Activated CD8-positive, alpha-beta T cell treated with anti-CD3 and anti-CD28 coated beads, Interleukin-2, amount 10 ng/mL, durations not matched to agents 7 days and 5 days (primary cell): ENCODE measurements around the gene NMNAT2. TPM values are rescaled to one million over a fixed set of nuclear protein-coding genes. Genes with fewer than 3 reads are reported as not detected.

Source experiments
- ATAC-seq: fragments of 150-1000 bp; cut with Tn5 transposase; one replicate; pipeline ENCODE4 v1.10.0; 2021; ENCODE audit warnings: moderate library complexity
- CTCF ChIA-PET: fragments of 350-600 bp; sonication (Branson Sonifier 250); formaldehyde crosslinking; loops from one replicate; lab custom pipeline; 2021; ENCODE audit warnings: antibody characterized with exemption; lab: Charles Lee
- POLR2A ChIA-PET: fragments of 350-600 bp; sonication (Branson Sonifier 250); formaldehyde crosslinking; loops from one replicate; lab custom pipeline; 2021; ENCODE audit warnings: antibody characterized with exemption; lab: Charles Lee
- DNase-seq: peaks from one replicate; pipeline ENCODE4 v3.0.0-alpha.2; 2020
- H3K27ac Mint-ChIP-seq: one replicate; pipeline ENCODE4 v1.8.0; 2021; ENCODE audit warnings: mild to moderate bottlenecking, mixed read lengths
- H3K27me3 Mint-ChIP-seq: one replicate; pipeline ENCODE4 v1.8.0; 2021; ENCODE audit warnings: low read depth, mixed read lengths
- H3K36me3 Mint-ChIP-seq: one replicate; pipeline ENCODE4 v1.8.0; 2021; ENCODE audit warnings: low read depth, mixed read lengths
- H3K4me1 Mint-ChIP-seq: one replicate; pipeline ENCODE4 v1.8.0; 2021; ENCODE audit warnings: low read depth, mixed read lengths
- H3K4me3 Mint-ChIP-seq: one replicate; pipeline ENCODE4 v1.8.0; 2021; ENCODE audit warnings: mild to moderate bottlenecking, mixed read lengths
- H3K9me3 Mint-ChIP-seq: one replicate; pipeline ENCODE4 v1.8.0; 2022; ENCODE audit warnings: mixed read lengths; ENCODE audit not compliant: insufficient read depth
- total RNA-seq, 2 experiments: library from RNA; stranded (reverse); gene quantifications; one replicate each; pipeline ENCODE4 v1.2.3, GENCODE V29; 2021

Gene NMNAT2
- total RNA-seq, 2 experiments from 2014 or later = not detected

GRCh38 chr1:183327434-183328290 is 90.5 kb downstream of the NMNAT2 start:
- H3K36me3 Mint-ChIP-seq = no peaks in the 10 kb centered on the region
- H3K9me3 Mint-ChIP-seq = no peaks in the 10 kb centered on the region
- ChIA-PET CTCF (no interaction called here), POLR2A (no interaction called here)
- H3K4me1 Mint-ChIP-seq = no peaks in the 10 kb centered on the region
- ATAC-seq (no peak), DNase-seq (no peak)
- H3K27ac Mint-ChIP-seq = no peak overlapping the region
- H3K27me3 Mint-ChIP-seq = peaks cover 29% of the 10 kb centered on the region
- no peak overlapping the region for H3K4me3 Mint-ChIP-seq

- DNase-seq (no peak), ATAC-seq (no peak)
- Mint-ChIP-seq H3K27ac (no peak overlapping the region), H3K36me3 (no peaks in the 10 kb centered on the region), H3K27me3 (peaks cover 13% of the 10 kb centered on the region), H3K4me3 (no peak overlapping the region), H3K4me1 (no peaks in the 10 kb centered on the region), H3K9me3 (no peaks in the 10 kb centered on the region)
- ChIA-PET POLR2A (no interaction called here), CTCF (no interaction called here)
Observed at GRCh38 chr1:183323849-183324683, 94.1 kb downstream of the NMNAT2 start.

DNA sequence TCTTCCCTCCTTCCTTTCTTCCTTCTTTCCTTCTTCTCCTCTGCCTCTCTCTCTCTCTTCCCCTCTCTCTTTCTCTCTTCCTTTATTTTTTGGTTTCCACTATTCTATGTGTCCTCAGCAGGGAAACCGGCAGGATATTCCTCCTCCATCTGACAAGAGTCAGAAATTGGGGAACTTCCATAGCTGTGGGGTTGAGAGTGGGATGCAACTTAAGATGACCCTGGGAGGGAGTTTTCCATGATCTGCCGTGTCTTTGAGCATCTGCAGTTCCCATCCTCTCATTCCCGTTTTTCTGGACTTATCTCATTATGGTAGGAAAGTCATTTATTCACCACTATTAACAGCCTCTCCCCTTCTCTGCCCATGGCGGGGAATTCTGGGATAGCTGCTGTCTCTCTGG is 98.6 kb downstream of the NMNAT2 start:
- DNase-seq (no peak), ATAC-seq (no peak)
- ChIA-PET CTCF (no interaction called here), POLR2A (no interaction called here)
- peaks cover 4% of the 10 kb centered on the region for H3K27me3 Mint-ChIP-seq
- H3K36me3 Mint-ChIP-seq = no peaks in the 10 kb centered on the region
- no peak overlapping the region for H3K27ac Mint-ChIP-seq
- no peaks in the 10 kb centered on the region for H3K9me3 Mint-ChIP-seq
- H3K4me1 Mint-ChIP-seq = no peaks in the 10 kb centered on the region
- no peak overlapping the region for H3K4me3 Mint-ChIP-seq

GRCh38 chr1:183319051-183319450 is 99.1 kb downstream of the NMNAT2 start:
- Mint-ChIP-seq H3K4me3 (no peak overlapping the region), H3K27ac (no peak overlapping the region), H3K9me3 (no peaks in the 10 kb centered on the region), H3K36me3 (no peaks in the 10 kb centered on the region), H3K27me3 (peaks cover 7% of the 10 kb centered on the region), H3K4me1 (no peaks in the 10 kb centered on the region)
- ChIA-PET CTCF (no interaction called here), POLR2A (no interaction called here)
- DNase-seq = no peak
- ATAC-seq = no peak

- CTCF ChIA-PET = no interaction called here
Observed at GRCh38 chr1:183318433-183318832, 99.7 kb downstream of the NMNAT2 start.

GRCh38 chr1:183315991-183316758 is 102.0 kb downstream of the NMNAT2 start:
- H3K9me3 Mint-ChIP-seq = no peaks in the 10 kb centered on the region
- ChIA-PET POLR2A (interaction anchor here (1.2 kb wide), 1 partner anchor 92 kb away, joined by 3 read pairs; no protein-coding TSS in a partner anchor), CTCF (no interaction called here)
- H3K36me3 Mint-ChIP-seq = no peaks in the 10 kb centered on the region
- peaks cover 8% of the 10 kb centered on the region for H3K27me3 Mint-ChIP-seq
- H3K4me1 Mint-ChIP-seq = no peaks in the 10 kb centered on the region
- H3K4me3 Mint-ChIP-seq = no peak overlapping the region
- no peak for DNase-seq
- ATAC-seq = no peak
- H3K27ac Mint-ChIP-seq = no peak overlapping the region

More at GRCh38 chr1:183318433-183318832, 99.7 kb downstream of the NMNAT2 start:
- H3K4me3 Mint-ChIP-seq = no peak overlapping the region
- DNase-seq (no peak), ATAC-seq (no peak)
- POLR2A ChIA-PET = no interaction called here
- no peaks in the 10 kb centered on the region for H3K4me1 Mint-ChIP-seq
- no peaks in the 10 kb centered on the region for H3K36me3 Mint-ChIP-seq
- H3K27ac Mint-ChIP-seq = no peak overlapping the region
- no peaks in the 10 kb centered on the region for H3K9me3 Mint-ChIP-seq
- H3K27me3 Mint-ChIP-seq = peaks cover 8% of the 10 kb centered on the region

GRCh38 chr1:183313063-183313462 is 105.1 kb downstream of the NMNAT2 start:
- POLR2A ChIA-PET = no interaction called here
- Mint-ChIP-seq H3K4me1 (no peaks in the 10 kb centered on the region), H3K4me3 (no peak overlapping the region), H3K27me3 (peaks cover 4% of the 10 kb centered on the region), H3K9me3 (no peaks in the 10 kb centered on the region), H3K27ac (no peak overlapping the region), H3K36me3 (no peaks in the 10 kb centered on the region)
- ATAC-seq = no peak
- CTCF ChIA-PET = no interaction called here
- DNase-seq = no peak

GRCh38 chr1:183310753-183311479 is 107.3 kb downstream of the NMNAT2 start:
- ATAC-seq (no peak), DNase-seq (no peak)
- ChIA-PET CTCF (no interaction called here), POLR2A (no interaction called here)
- H3K4me3 Mint-ChIP-seq = no peak overlapping the region
- no peaks in the 10 kb centered on the region for H3K9me3 Mint-ChIP-seq
- no peak overlapping the region for H3K27ac Mint-ChIP-seq
- H3K27me3 Mint-ChIP-seq = peaks cover 4% of the 10 kb centered on the region
- H3K4me1 Mint-ChIP-seq = no peaks in the 10 kb centered on the region
- H3K36me3 Mint-ChIP-seq = no peaks in the 10 kb centered on the region

DNA sequence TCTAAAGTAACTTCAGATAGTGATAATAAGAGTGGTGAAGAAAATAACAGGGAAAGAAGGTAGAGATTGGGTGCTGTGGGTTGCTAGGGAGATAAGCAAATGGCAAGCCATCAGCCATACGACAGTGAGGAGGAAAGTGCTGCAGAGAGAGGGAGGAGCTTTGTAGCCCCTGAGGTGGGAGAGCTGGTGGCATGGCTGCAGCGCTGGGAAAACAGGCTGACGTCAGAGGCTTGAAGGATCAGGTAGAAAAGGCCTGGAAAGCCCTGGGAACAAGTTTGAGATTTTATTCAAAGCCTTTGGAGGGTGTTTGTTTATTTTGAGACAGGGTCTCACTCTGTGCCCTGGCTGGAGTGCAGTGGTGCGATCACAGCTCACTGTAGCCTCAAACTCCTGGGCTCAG is 109.5 kb downstream of the NMNAT2 start:
- no peaks in the 10 kb centered on the region for H3K4me1 Mint-ChIP-seq
- no peak for ATAC-seq
- no peaks in the 10 kb centered on the region for H3K36me3 Mint-ChIP-seq
- no peak for DNase-seq
- H3K9me3 Mint-ChIP-seq = no peaks in the 10 kb centered on the region
- CTCF ChIA-PET = no interaction called here
- POLR2A ChIA-PET = no interaction called here
- peaks cover 4% of the 10 kb centered on the region for H3K27me3 Mint-ChIP-seq
- no peak overlapping the region for H3K4me3 Mint-ChIP-seq
- H3K27ac Mint-ChIP-seq = no peak overlapping the region

DNA sequence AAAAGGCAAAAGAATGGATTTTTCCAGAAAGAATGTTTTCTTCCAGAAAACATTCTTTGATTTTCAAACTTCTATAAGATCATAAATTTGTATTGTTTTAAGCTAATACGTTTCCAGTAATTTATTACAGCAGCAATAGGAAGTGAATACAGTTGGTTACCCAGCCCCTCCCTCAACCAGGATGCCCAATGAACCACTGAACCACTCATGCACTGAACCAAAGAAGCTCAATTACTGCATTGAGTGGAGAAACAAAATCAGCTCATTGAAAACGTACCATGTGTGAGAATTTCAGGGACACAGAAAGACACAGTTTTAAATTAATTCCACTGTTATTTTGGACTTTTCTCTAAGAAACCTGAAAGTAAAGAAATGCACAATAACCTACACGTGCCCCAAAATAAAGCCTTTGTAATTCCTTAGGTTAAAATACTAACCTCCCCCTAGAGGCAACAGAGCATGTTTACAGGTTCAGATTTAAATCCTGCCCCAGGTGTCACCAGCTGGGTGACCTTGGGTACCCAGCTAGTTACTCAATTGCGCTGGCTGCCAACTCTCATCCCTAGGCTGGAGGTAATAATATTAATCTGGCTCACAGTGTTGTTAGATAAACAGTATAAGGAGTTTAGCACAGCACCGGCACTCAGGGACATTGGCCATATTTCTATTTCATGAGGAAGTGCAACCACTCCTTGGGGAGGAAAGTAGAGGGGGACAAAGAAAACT is 111.7 kb downstream of the NMNAT2 start:
- CTCF ChIA-PET = interaction anchor here (0.7 kb wide), 1 partner anchor 379 kb away, joined by 3 read pairs; no protein-coding TSS in a partner anchor
- H3K4me3 Mint-ChIP-seq = no peak overlapping the region
- no peak for ATAC-seq
- H3K36me3 Mint-ChIP-seq = no peaks in the 10 kb centered on the region
- POLR2A ChIA-PET = no interaction called here
- no peak for DNase-seq
- H3K27me3 Mint-ChIP-seq = peaks cover 4% of the 10 kb centered on the region
- no peak overlapping the region for H3K27ac Mint-ChIP-seq
- no peaks in the 10 kb centered on the region for H3K9me3 Mint-ChIP-seq
- H3K4me1 Mint-ChIP-seq = no peaks in the 10 kb centered on the region
